GM10266 (cell line): ENCODE measurements around the gene PLIN5.
"Not testable (repeated sequence)": the region's sequence is repeated elsewhere in the genome, so short reads cannot be mapped to it uniquely, and the experiment has no call there.

Source experiments
- DNase-seq: peaks from one replicate; pipeline ENCODE4 v3.0.0; 2012; ENCODE audit errors: extremely low spot score
- TF ChIP-seq, protein P1 (sequence below): IDR thresholded peaks from 2 replicates; pipeline ENCODE4 v1.5.1; 2012; ENCODE audit warnings: mild to moderate bottlenecking, low read depth; ENCODE audit not compliant: control insufficient read depth, insufficient read depth; ENCODE audit errors: missing control alignments

Gene PLIN5

DNA sequence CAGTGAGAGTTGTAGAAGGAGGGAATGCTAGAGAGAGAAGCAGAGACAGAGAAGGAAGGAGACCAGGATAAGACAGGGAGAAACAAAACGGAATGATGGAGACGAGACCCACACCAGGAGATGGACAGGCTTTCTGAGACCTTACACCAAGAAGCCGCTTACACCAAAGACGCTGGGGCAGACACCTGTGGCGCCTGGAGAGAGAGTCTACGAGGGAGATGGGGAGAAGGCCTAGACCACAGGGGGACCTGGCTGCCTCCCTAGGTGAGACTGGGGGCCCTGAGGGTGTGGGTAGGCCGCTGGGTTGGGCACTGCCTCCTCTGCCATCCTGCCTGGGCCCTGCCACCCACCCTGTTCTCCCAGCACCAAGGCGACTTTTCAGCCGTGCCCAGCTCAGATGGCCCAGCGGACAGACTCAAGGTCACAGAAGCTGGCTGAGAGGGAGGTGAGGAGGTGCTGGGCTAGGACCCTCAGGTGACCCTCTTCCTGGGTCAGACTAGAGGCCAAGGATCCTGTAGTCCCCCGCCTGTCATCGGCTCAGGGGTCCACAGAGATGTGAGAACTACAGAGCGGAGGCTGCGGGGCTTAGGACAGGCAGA lies 5.0 kb downstream of the PLIN5 start:
- no peak for DNase-seq

DNA sequence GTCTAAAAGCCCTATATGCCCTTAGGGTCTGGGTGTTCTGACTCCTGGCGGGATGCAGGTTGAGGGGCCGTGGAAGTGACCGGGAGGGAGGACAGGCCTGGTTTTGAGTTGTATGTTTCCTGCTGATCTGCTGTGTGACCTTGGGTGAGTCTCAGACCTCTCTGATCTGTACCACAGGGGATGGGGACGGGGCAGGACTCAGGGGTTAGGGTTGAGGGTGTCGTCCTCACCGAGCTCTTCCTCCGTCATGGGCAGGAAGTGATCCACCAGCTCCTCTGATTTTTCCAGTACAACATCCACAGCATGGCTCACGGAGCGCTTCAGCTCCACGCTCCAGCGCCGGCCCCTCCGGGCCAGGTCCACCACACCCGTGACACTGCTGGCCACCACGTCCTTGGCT lies 6.2 kb downstream of the PLIN5 start:
- no peak for DNase-seq
- TF ChIP-seq, protein P1, sequence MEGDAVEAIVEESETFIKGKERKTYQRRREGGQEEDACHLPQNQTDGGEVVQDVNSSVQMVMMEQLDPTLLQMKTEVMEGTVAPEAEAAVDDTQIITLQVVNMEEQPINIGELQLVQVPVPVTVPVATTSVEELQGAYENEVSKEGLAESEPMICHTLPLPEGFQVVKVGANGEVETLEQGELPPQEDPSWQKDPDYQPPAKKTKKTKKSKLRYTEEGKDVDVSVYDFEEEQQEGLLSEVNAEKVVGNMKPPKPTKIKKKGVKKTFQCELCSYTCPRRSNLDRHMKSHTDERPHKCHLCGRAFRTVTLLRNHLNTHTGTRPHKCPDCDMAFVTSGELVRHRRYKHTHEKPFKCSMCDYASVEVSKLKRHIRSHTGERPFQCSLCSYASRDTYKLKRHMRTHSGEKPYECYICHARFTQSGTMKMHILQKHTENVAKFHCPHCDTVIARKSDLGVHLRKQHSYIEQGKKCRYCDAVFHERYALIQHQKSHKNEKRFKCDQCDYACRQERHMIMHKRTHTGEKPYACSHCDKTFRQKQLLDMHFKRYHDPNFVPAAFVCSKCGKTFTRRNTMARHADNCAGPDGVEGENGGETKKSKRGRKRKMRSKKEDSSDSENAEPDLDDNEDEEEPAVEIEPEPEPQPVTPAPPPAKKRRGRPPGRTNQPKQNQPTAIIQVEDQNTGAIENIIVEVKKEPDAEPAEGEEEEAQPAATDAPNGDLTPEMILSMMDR = no peak

More for the DNA sequence above, 5.0 kb downstream of the PLIN5 start:
- TF ChIP-seq, protein P1 = no peak

DNA sequence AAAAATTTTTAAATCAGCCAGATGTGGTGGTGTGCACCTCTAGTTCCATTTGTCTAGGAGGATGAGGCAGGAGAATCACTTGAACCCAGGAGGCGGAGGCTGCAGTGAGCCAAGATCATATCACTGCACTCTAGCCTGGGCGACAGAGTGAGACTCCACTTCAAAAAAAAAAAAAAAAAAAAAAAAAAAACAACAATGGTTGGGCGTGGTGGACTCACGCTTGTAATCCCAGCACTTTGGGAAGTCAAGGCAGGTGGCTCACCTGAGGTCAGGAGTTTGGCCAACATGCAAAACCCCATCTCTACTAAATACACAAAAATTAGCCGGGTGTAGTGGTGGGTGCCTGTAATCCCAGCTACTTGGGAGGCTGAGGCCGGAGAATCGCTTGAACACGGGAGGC lies 7.6 kb downstream of the PLIN5 start:
- DNase-seq = not testable (repeated sequence)

DNA sequence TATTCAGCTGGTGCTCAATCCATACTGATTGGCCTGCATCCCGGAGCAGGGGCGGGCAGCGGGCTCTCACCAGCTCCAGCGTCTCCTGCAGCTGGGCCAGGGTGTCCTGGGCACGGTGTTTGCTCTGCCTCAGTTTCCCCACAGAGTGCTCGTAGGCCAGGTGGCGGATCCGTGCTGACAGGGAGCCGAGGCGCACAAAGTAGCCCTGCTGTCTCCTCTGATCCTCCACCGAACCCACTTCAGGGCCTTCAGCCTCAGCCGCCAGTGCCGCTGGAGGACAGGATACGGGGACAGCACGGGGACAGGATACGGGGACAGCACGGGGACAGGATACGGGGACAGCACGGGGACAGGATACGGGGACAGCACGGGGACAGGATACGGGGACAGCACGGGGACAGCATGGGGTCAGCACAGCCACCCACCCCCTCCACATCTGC lies 9.4 kb downstream of the PLIN5 start:
- no peak for DNase-seq
- TF ChIP-seq, protein P1 = peak; percentile 17

DNA sequence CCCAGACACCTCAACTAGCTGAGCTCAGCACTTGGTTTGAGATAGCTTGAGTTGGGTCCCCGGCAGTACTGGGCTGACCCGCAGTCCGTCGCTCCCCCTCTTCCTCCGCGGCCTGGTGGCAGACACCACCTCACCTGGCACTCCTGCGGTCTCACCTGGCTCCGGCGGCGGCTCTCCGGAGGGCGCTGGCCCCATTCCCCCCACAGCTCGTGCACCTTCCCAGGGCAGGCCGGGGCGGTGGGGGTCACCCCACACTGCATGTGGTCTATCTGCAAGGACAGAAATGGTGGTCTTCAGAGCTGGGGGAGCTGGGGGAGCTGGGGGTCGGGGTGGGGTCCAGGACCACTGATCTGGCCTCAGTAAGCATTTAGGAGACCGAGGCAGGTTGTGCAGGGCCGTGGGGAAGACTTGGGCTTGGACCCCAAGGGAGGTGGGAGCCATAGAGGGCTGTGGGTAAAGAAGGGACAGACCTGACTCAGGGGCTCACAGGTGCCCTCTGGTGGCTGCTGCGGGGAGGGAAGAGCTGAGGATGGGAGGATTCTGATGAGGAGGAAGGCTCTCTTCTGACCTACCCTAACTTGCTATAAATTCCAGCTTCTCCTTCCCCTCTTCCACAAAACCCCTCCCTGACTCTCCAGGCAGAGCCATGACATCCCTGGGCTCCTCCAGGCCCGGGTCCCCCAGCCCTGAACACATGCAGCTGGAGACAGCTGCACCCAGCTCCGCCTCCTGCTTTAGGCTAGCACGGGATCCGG lies 10.0 kb downstream of the PLIN5 start:
- TF ChIP-seq, protein P1 = peak; percentile 84
- DNase-seq = peak; percentile 85

DNA sequence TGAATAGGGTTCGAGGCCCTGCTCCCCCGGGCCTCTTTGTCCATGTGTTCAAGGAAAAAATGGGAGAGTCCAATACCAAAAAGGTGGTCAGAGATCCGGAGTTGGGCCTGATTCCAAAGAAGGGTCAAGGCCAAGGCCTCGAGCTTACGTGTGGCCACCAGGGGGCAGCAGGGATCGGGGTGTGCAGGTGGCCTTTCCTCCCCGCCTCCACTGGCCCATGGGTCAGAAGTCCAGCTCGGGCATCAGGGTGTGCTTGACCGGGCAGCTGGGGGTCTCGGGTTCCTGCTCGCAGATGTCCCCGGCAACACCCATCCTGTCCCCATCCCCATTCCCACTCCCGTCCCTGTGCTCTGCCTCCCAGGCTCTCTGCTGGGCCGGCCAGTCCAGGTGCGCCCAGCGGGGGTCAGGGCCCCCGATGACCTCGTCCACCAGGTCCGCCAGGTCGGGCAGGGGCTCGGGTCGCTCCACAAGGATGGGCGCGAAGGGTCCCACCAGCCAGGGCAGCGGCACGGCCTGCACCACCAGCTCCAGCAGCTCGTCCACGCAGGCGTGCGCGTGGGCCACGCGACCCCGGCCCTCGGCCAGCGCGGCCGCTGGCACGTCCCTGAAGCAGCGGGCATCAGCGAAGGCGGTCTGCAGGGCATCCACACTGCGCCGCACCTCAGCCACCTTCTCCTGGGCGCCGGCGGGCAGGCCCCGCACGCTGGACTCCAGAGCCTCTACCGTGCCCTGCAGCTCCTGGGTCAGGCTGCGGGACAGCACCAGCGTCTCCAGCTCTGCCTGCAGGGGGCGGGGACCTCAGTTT lies 11.5 kb downstream of the PLIN5 start:
- peak; percentile 82 for DNase-seq
- TF ChIP-seq, protein P1 = peak; percentile 78

DNA sequence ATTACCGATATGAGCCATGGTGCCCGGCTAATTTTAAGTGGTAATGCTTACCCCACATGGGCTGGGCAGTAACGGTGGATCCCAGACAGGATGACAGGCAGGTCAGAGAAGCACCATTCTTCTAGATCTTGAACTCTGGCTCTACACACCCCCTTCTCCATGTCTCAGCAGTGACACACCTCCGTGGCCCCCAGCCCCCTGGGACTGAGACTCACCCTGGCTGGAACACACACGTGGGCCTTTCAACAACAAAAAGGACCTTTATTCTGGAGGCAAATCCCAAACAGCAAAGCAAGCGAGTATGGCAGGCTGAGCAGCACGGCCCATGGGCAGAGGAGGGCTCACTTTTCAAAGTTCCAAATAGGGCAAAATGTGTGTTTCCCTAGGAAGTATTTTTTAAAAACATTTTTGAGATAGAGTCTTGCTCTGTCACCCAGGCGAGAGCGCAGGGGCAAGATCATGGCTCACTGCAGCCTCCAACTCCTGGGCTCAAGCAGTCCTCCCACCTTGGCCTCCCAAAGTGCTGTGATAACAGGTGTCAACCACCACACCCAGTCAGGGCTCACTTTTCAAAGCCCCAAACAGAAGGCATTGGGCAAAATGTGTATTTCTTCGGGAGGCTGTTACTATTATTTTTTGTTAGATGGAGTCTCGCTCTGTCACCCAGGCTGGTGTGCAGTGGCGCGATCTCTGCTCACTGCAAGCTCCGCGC lies 12.6 kb downstream of the PLIN5 start:
- no peak for DNase-seq

More for the DNA sequence above, 12.6 kb downstream of the PLIN5 start:
- TF ChIP-seq, protein P1 = no peak
